Muscle layer of duodenum (tissue), 2 donors: ENCODE data around the gene RHOU.
A peak's percentile ranks its signal among the peaks of the same experiment; 100 is the strongest.
"Not testable (repeated sequence)": the region's sequence is repeated elsewhere in the genome, so short reads cannot be mapped to it uniquely, and the experiment has no call there.

ENCODE experiments used
- H3K27ac ChIP-seq: one replicate; pipeline ENCODE4 v1.7.0; 2013; ENCODE audit warnings: mild to moderate bottlenecking, low read length
- H3K27me3 ChIP-seq: one replicate; pipeline ENCODE4 v1.7.0; 2013; ENCODE audit warnings: low read depth, mild to moderate bottlenecking, control low read depth, low read length
- H3K36me3 ChIP-seq, 2 donors: one replicate each; pipeline ENCODE4 v1.7.0; 2013; ENCODE audit warnings: low read length in 2 of 2, control low read depth in 1 of 2, mild to moderate bottlenecking in 1 of 2; ENCODE audit not compliant: insufficient read depth in 2 of 2, control insufficient read depth in 1 of 2
- H3K4me1 ChIP-seq, 2 donors: one replicate each; pipeline ENCODE4 v1.7.0; 2013; ENCODE audit warnings: low read length in 2 of 2, mild to moderate bottlenecking in 2 of 2, control low read depth in 1 of 2, moderate library complexity in 1 of 2; ENCODE audit not compliant: insufficient read depth in 2 of 2, control insufficient read depth in 1 of 2
- H3K4me3 ChIP-seq, 2 donors: one replicate each; pipeline ENCODE4 v1.7.0; 2013; ENCODE audit warnings: low read length in 2 of 2, low read depth in 1 of 2, mild to moderate bottlenecking in 1 of 2
- H3K9me3 ChIP-seq, 2 donors: one replicate each; pipeline ENCODE4 v1.7.0; 2013; ENCODE audit warnings: low read length in 2 of 2, control low read depth in 1 of 2, mild to moderate bottlenecking in 1 of 2; ENCODE audit not compliant: control insufficient read depth in 1 of 2
- donor health status: healthy.

RHOU gene

DNA sequence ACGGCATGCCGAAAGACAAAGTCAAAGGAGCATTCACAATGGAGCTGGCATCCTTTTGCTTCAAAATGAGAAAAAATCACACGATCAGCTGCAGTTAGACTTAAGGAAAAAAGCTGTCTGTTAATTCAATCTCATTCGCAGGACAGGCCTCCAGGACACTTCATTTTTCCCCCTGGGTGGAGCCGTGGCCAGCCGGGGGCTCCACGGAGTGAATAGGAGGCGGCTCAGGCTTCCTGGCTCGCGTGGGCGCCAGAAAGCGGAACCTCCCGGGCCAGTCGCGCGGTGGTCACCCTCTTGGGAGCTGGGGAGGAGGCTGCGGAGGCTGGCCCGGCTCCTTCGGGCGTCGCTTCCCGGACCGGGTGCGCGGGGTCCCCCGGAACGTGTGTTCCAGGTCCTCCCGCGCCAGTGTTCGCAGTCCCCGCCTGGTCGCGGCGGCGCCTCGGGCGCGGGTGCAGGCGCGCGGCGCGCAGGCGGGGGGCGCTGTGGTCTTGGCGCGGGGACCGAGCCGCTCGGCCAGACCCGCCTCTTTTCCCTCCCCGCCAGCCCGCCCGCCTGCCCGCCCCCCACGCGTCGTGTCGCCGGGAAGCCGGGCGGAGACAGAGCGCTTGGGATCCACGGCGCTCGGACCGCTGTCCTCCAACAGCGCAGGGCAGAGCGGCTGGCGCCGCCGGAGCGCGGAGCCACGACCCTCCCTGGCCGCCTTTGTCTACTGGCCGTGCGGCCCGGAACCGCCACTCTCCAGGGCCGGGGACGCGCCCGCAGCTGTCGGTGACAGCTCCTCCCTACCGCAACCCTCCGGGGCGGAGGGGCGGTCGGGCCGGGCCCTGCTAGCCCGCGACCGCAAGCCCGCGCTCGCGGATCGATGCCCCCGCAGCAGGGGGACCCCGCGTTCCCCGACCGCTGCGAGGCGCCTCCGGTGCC is at the start of gene RHOU:
Gene RHOU, plus strand, starts transcription at position 599 of the 921 bp plus-strand sequence. Its CDS starts 264 bp downstream, at position 863.
- peak within 1 kb of the TSS; percentile 90 for H3K27ac ChIP-seq
- peaks cover 0 to 12% of the 10 kb centered on the region in 2 donors for H3K4me1 ChIP-seq
- no peaks in the 10 kb centered on the region for H3K27me3 ChIP-seq
- H3K4me3 ChIP-seq = peak within 1 kb of the TSS; percentile 84 to 92
- peaks cover 0 to 7% of the 10 kb centered on the region in 2 donors for H3K36me3 ChIP-seq
- no peaks in the 10 kb centered on the region for H3K9me3 ChIP-seq

DNA sequence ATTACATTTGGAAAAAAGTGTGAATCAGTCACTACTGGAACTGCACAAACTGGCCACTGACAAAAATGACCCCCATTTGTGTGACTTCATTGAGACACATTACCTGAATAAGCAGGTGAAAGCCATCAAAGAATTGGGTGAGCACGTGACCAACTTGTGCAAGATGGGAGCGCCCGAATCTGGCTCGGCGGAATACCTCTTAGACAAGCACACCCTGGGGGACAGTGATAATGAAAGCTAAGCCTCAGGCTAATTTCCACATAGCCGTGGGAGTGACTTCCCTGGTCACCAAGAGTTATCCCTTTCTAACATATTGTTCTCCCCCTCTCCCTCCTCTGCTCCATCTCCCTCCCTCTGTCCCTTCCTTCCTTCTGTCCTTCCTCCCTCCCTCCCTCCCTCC is 47.7 kb upstream of the RHOU start:
- Histone ChIP-seq H3K36me3 (no peaks in the 10 kb centered on the region), H3K27ac (no peak overlapping the region), H3K4me1 (no peaks in the 10 kb centered on the region), H3K27me3 (no peaks in the 10 kb centered on the region), H3K4me3 (no peak overlapping the region), H3K9me3 (no peaks in the 10 kb centered on the region)

DNA sequence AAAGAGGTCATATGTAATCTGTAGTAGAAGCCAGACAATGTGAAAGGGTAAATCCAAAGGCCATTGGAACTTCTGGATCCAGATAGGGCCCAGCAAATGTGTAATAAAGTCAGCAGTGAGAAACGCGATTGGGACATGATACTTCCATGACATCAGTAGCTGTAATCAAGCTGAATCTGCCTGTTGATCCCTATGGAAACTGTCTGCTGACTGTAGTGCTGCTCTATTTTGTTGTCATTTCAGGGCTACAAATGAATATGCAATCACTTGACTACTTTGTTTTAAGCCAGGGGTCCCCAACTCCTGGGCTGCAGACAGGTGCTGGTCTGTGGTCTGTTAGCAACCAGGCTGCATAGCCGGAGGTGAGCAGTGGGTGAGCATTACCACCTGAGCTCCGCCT is 46.0 kb upstream of the RHOU start:
- Histone ChIP-seq H3K27me3 (no peaks in the 10 kb centered on the region), H3K9me3 (no peaks in the 10 kb centered on the region), H3K27ac (no peak overlapping the region), H3K4me3 (no peak overlapping the region), H3K4me1 (no peaks in the 10 kb centered on the region), H3K36me3 (no peaks in the 10 kb centered on the region)

DNA sequence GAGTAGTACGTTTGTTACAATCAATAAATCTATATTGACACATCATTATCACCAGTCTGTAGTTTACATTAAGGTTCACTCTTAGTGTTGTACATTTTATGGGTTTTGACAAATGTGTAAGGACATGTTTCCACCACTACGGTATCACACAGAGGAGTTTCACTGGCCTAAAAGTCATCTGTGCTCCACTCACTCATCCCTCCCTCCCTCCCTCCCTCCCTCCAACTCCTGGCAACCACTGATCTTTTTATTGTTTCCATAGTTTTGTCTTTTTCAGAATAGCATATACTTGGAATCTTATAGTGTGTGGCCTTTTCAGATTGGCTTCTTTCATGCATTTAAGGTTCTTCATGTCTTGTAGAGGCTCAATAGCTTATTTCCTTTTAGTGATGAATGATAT is 44.1 kb upstream of the RHOU start:
- Histone ChIP-seq H3K4me1 (no peaks in the 10 kb centered on the region), H3K27me3 (no peaks in the 10 kb centered on the region), H3K36me3 (no peaks in the 10 kb centered on the region), H3K27ac (no peak overlapping the region), H3K4me3 (no peak overlapping the region), H3K9me3 (no peaks in the 10 kb centered on the region)

GRCh38 chr1:228691926-228692325 is 43.4 kb upstream of the RHOU start:
- Histone ChIP-seq H3K4me1 (no peaks in the 10 kb centered on the region), H3K36me3 (no peaks in the 10 kb centered on the region), H3K4me3 (no peak overlapping the region), H3K27me3 (no peaks in the 10 kb centered on the region), H3K9me3 (no peaks in the 10 kb centered on the region), H3K27ac (no peak overlapping the region)

DNA sequence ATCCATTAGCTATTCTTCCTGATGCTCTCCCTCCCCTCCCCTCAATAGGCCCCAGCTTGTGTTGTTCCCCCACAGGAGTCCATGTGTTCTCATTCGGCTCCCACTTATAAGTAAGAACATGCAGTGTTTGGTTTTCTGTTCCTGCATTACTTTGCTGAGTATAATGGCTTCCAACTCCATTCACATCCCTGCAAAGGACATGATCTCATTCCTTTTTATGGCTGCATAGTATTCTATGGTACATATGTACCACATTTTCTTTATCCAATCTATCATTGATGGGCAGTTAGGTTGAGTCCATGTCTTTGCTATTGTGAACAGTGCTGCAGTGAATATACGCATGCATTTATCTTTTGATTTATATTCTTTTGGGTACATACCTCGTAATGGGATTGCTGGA is 40.8 kb upstream of the RHOU start:
- not testable (repeated sequence) for H3K27me3 ChIP-seq, H3K27ac ChIP-seq, H3K4me3 ChIP-seq, H3K36me3 ChIP-seq, H3K9me3 ChIP-seq, H3K4me1 ChIP-seq

DNA sequence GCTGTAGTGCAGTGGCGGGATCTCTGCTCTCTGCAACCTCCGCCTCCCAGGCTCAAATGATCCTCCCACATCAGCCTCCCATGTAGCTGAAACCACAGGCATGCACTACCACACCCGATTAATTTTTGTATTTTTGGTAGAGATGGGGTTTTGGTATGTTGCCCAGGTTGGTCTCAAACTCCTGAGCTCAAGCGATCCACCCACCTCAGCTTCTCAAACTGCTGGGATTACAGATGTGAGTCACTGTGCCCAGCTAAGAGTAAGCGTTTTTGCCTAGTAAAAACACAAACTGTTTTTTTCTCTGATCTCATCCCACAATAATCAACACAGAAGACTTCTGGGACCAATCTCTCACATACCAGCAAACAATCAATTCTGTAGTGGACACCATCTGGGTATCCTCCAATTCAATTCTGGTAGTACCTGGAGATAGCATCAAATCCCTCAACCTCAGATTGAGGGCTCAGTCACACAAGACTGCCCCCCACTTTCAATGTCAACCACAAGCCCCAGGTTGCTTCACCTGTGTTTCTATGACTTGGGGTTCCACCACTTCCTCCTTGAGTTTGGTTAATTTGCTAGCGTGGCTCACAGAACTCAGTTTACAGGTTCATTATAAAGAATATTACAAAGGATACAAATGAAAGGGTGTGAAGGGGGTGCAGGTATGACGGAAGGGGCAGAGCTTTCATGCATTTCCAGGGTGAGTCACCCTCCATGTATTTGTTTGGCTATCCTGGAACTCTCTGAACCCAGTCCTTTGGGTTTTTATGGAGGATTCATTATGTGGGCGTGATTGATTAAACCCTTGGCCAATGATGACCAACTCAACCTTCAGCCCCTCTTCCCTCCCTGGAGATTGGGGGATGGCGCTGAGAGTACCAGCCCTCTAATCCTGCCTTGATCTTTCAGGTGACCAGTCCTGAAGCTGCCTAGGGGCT is 40.0 kb upstream of the RHOU start:
- Histone ChIP-seq H3K4me1 (peaks cover 0 to 5% of the 10 kb centered on the region in 2 donors), H3K9me3 (no peaks in the 10 kb centered on the region), H3K27me3 (no peaks in the 10 kb centered on the region), H3K4me3 (no peak overlapping the region), H3K36me3 (no peaks in the 10 kb centered on the region), H3K27ac (no peak overlapping the region)

GRCh38 chr1:228697207-228698016 is 37.9 kb upstream of the RHOU start:
- Histone ChIP-seq H3K27ac (no peak overlapping the region), H3K36me3 (no peaks in the 10 kb centered on the region), H3K9me3 (no peaks in the 10 kb centered on the region), H3K4me1 (peaks cover 0 to 5% of the 10 kb centered on the region in 2 donors), H3K4me3 (no peak overlapping the region), H3K27me3 (no peaks in the 10 kb centered on the region)

GRCh38 chr1:228698017-228698329 is 37.3 kb upstream of the RHOU start:
- Histone ChIP-seq H3K36me3 (no peaks in the 10 kb centered on the region), H3K4me3 (no peak overlapping the region), H3K27me3 (no peaks in the 10 kb centered on the region), H3K27ac (no peak overlapping the region), H3K9me3 (no peaks in the 10 kb centered on the region), H3K4me1 (peaks cover 0 to 5% of the 10 kb centered on the region in 2 donors)

DNA sequence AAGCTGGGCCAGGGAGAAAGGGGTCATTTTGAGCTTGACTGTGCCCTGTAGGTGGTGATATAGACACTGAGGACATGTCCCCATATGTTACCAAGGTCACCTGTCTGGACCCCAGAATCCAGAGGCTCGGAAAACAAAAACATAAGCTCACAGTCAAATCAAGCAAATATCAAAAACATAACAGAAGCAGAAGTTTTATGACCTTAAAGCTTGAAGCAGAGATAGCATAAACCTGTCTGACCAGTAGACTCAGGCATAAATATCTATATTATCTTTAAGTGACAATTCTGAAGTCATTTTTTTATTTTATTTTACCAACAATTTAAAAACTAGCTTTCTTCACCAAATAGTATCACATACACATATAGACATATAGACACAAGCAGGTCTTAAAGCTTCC is 32.8 kb upstream of the RHOU start:
- no peaks in the 10 kb centered on the region for H3K9me3 ChIP-seq
- no peak overlapping the region for H3K4me3 ChIP-seq
- H3K27ac ChIP-seq = no peak overlapping the region
- H3K36me3 ChIP-seq = no peaks in the 10 kb centered on the region
- H3K4me1 ChIP-seq = peaks cover 0 to 2% of the 10 kb centered on the region in 2 donors
- no peaks in the 10 kb centered on the region for H3K27me3 ChIP-seq

GRCh38 chr1:228706305-228706704 is 29.0 kb upstream of the RHOU start:
- Histone ChIP-seq H3K27me3 (no peaks in the 10 kb centered on the region), H3K4me3 (no peak overlapping the region), H3K27ac (no peak overlapping the region), H3K36me3 (no peaks in the 10 kb centered on the region), H3K9me3 (no peaks in the 10 kb centered on the region), H3K4me1 (no peaks in the 10 kb centered on the region)
